HEK293 (cell line): Measurements from ENCODE around the gene AUP1.
A peak's percentile ranks its signal among the peaks of the same experiment; 100 is the strongest.

ENCODE experiments used
- CTCF ChIA-PET: fragments of 350-600 bp; formaldehyde crosslinking; extraction: SDS; loops from one replicate; lab custom pipeline; 2021; ENCODE audit warnings: antibody characterized with exemption; lab: Yijun Ruan, JAX
- POLR2A ChIA-PET: fragments of 300-600 bp; formaldehyde crosslinking; extraction: SDS; loops from one replicate; lab custom pipeline; 2020; ENCODE audit warnings: antibody characterized with exemption, inconsistent platforms; lab: Yijun Ruan, JAX
- H3K27ac ChIP-seq: fragments of 200-500 bp; sonication (Bioruptor generic); 2 replicates; pipeline ENCODE4 v1.5.1; 2014; ENCODE audit warnings: low read depth, low read length, control low read depth, inconsistent platforms; ENCODE audit errors: extremely low read depth
- H3K36me3 ChIP-seq, 2 experiments: fragments of 200-500 bp in 1 of 2; sonication (Bioruptor generic) in 1 of 2; 1 replicate in 1 of 2; 2 replicates in 1 of 2; pipeline ENCODE4 v1.5.1; 2014 to 2017; ENCODE audit warnings: inconsistent platforms in 2 of 2, low read length in 2 of 2; ENCODE audit not compliant: control insufficient read depth in 2 of 2, insufficient read depth in 1 of 2
- H3K4me1 ChIP-seq: fragments of 200-500 bp; sonication (Bioruptor generic); 2 replicates; pipeline ENCODE4 v1.5.1; 2014; ENCODE audit warnings: mild to moderate bottlenecking, low read length, inconsistent platforms; ENCODE audit not compliant: control insufficient read depth, insufficient read depth
- H3K4me3 ChIP-seq: 2 replicates; pipeline ENCODE4 v1.5.1; 2011; ENCODE audit warnings: low read depth, mild to moderate bottlenecking, control low read depth, low read length, moderate library complexity
- H3K9me3 ChIP-seq: fragments of 200-500 bp; sonication (Bioruptor generic); 2 replicates; pipeline ENCODE4 v1.5.1; 2014; ENCODE audit warnings: low read depth, low read length, inconsistent platforms; ENCODE audit not compliant: control insufficient read depth, insufficient read depth
- BCL11A ChIP-seq: fragments of 450-650 bp; formaldehyde crosslinking; IDR thresholded peaks from 2 replicates; pipeline ENCODE4 v1.5.1; 2016; ENCODE audit warnings: low read depth, missing biosample characterization, missing genetic modification characterization
- MYNN ChIP-seq: fragments of 450-650 bp; formaldehyde crosslinking; IDR thresholded peaks from 2 replicates; pipeline ENCODE4 v1.5.1; 2016; ENCODE audit warnings: missing biosample characterization, missing genetic modification characterization, borderline replicate concordance
- MZF1 ChIP-seq: fragments of 450-650 bp; formaldehyde crosslinking; IDR thresholded peaks from 2 replicates; pipeline ENCODE4 v1.5.1; 2017; ENCODE audit warnings: missing biosample characterization, missing genetic modification characterization, borderline replicate concordance
- OVOL3 ChIP-seq: fragments of 450-650 bp; formaldehyde crosslinking; IDR thresholded peaks from 2 replicates; pipeline ENCODE4 v1.5.1; 2016; ENCODE audit warnings: missing biosample characterization, missing genetic modification characterization
- PRDM10 ChIP-seq: fragments of 450-650 bp; formaldehyde crosslinking; IDR thresholded peaks from 2 replicates; pipeline ENCODE4 v1.5.1; 2016; ENCODE audit warnings: missing biosample characterization, missing genetic modification characterization
- SCRT2 ChIP-seq: fragments of 450-650 bp; formaldehyde crosslinking; IDR thresholded peaks from 2 replicates; pipeline ENCODE4 v1.5.1; 2016; ENCODE audit warnings: missing biosample characterization, missing genetic modification characterization
- TSHZ1 ChIP-seq: fragments of 450-650 bp; formaldehyde crosslinking; IDR thresholded peaks from 2 replicates; pipeline ENCODE4 v1.5.1; 2016; ENCODE audit warnings: missing biosample characterization, missing genetic modification characterization, borderline replicate concordance
- ZBTB11 ChIP-seq: fragments of 450-650 bp; formaldehyde crosslinking; conservative IDR thresholded peaks from 2 replicates; pipeline ENCODE4 v1.5.1; 2016; ENCODE audit warnings: low read depth, missing biosample characterization, missing genetic modification characterization
- ZBTB8A ChIP-seq: fragments of 450-650 bp; formaldehyde crosslinking; IDR thresholded peaks from 2 replicates; pipeline ENCODE4 v1.5.1; 2016; ENCODE audit warnings: missing biosample characterization, missing genetic modification characterization
- ZEB2 ChIP-seq: fragments of 450-650 bp; formaldehyde crosslinking; IDR thresholded peaks from 2 replicates; pipeline ENCODE4 v1.5.1; 2016; ENCODE audit warnings: missing biosample characterization, missing genetic modification characterization
- ZFP3 ChIP-seq: fragments of 450-650 bp; formaldehyde crosslinking; IDR thresholded peaks from 2 replicates; pipeline ENCODE4 v1.5.1; 2016; ENCODE audit warnings: low read depth, missing biosample characterization, missing genetic modification characterization
- ZFP69B ChIP-seq: fragments of 450-650 bp; formaldehyde crosslinking; IDR thresholded peaks from 2 replicates; pipeline ENCODE4 v1.5.1; 2016; ENCODE audit warnings: missing biosample characterization, missing genetic modification characterization
- ZNF114 ChIP-seq: fragments of 450-650 bp; formaldehyde crosslinking; IDR thresholded peaks from 2 replicates; pipeline ENCODE4 v1.5.0; 2017; ENCODE audit warnings: missing biosample characterization, missing genetic modification characterization
- ZNF16 ChIP-seq: fragments of 450-650 bp; formaldehyde crosslinking; IDR thresholded peaks from 2 replicates; pipeline ENCODE4 v1.5.1; 2016; ENCODE audit warnings: low read depth, missing biosample characterization, missing genetic modification characterization
- ZNF202 ChIP-seq: fragments of 450-650 bp; formaldehyde crosslinking; IDR thresholded peaks from 2 replicates; pipeline ENCODE4 v1.5.1; 2016; ENCODE audit warnings: missing biosample characterization, missing genetic modification characterization, borderline replicate concordance
- ZNF404 ChIP-seq: fragments of 450-650 bp; formaldehyde crosslinking; IDR thresholded peaks from 2 replicates; pipeline ENCODE4 v1.5.1; 2017; ENCODE audit warnings: missing biosample characterization, missing genetic modification characterization
- ZNF571 ChIP-seq: fragments of 450-650 bp; formaldehyde crosslinking; IDR thresholded peaks from 2 replicates; pipeline ENCODE4 v1.5.0; 2017; ENCODE audit warnings: missing biosample characterization, missing genetic modification characterization
- ZNF621 ChIP-seq: fragments of 450-650 bp; formaldehyde crosslinking; IDR thresholded peaks from 2 replicates; pipeline ENCODE4 v1.5.1; 2017; ENCODE audit warnings: missing biosample characterization, missing genetic modification characterization
- ZNF624 ChIP-seq: fragments of 450-650 bp; formaldehyde crosslinking; IDR thresholded peaks from 2 replicates; pipeline ENCODE4 v1.5.1; 2017; ENCODE audit warnings: missing biosample characterization, missing genetic modification characterization
- ZNF701 ChIP-seq: fragments of 450-650 bp; formaldehyde crosslinking; IDR thresholded peaks from 2 replicates; pipeline ENCODE4 v1.5.1; 2016; ENCODE audit warnings: missing biosample characterization, missing genetic modification characterization
- ZSCAN30 ChIP-seq: fragments of 450-650 bp; IDR thresholded peaks from 2 replicates; pipeline ENCODE4 v1.5.1; 2018; ENCODE audit warnings: missing biosample characterization, mild to moderate bottlenecking, missing genetic modification characterization, moderate library complexity
- ZSCAN5A ChIP-seq: fragments of 450-650 bp; formaldehyde crosslinking; IDR thresholded peaks from 2 replicates; pipeline ENCODE4 v1.5.1; 2016; ENCODE audit warnings: missing biosample characterization, missing genetic modification characterization

Gene AUP1

GRCh38 chr2:74529357-74530238, at the start of gene AUP1, which contains the start of gene HTRA2:
Gene AUP1 (minus strand): TSS chr2:74529706. CDS start chr2:74529629, 77 bp downstream.
Gene HTRA2 (plus strand): TSS chr2:74529933. CDS start chr2:74530007, 74 bp downstream.
- peaks cover 7 to 74% of the 10 kb centered on the region in 2 experiments; a peak in 1 of 3 replicates for H3K36me3 ChIP-seq
- ChIA-PET POLR2A (interaction anchor here (0.6 to 2.4 kb wide), 18 partner anchors 8 to 305 kb away, joined by 3 to 18 read pairs (median 6); partner anchors contain the start of genes CCDC142, MRPL53, PCGF1 and TLX2), CTCF (interaction anchor here (0.8 to 1.5 kb wide), 6 partner anchors 20 to 1015 kb away, joined by 3 to 11 read pairs (median 3); partner anchors contain the start of genes CCDC142 and TTC31)
- peak within 1 kb of the TSS; percentile 57 for H3K4me3 ChIP-seq
- H3K4me1 ChIP-seq = no peaks in the 10 kb centered on the region; the same call in 1 of the 2 replicates
- peak within 1 kb of the TSS; percentile 72 for H3K27ac ChIP-seq
- no peaks in the 10 kb centered on the region for H3K9me3 ChIP-seq
- no peak for TF ChIP-seq ZNF571 (tag by site-specific recombination)
- TF ChIP-seq ZNF16 (tag by site-specific recombination) = no peak
- TF ChIP-seq TSHZ1 (tag by site-specific recombination) = no peak
- no peak for TF ChIP-seq ZFP3 (tag by site-specific recombination)
- TF ChIP-seq OVOL3 (tag by site-specific recombination) = peak; percentile 77; the same call in 1 of the 2 replicates
- peak; percentile 38; the same call in 1 of the 2 replicates for TF ChIP-seq ZSCAN30 (tag by site-specific recombination)
- TF ChIP-seq MYNN = no peak
- no peak for TF ChIP-seq MZF1 (tag by site-specific recombination)
- TF ChIP-seq ZNF701 (tag by site-specific recombination) = no peak
- no peak for TF ChIP-seq ZSCAN5A
- TF ChIP-seq ZNF202 (tag by site-specific recombination) = no peak
- peak; percentile 86 for TF ChIP-seq PRDM10 (tag by site-specific recombination)
- peak; percentile 74 for TF ChIP-seq ZEB2
- peak; percentile 91 for TF ChIP-seq ZBTB8A (tag by site-specific recombination)
- TF ChIP-seq BCL11A (tag by site-specific recombination) = peak; percentile 42; the same call in 1 of the 2 replicates
- no peak for TF ChIP-seq ZFP69B (tag by site-specific recombination)
- no peak for TF ChIP-seq ZNF624 (tag by site-specific recombination)
- TF ChIP-seq ZNF621 (tag by site-specific recombination) = no peak
- TF ChIP-seq ZNF404 (tag by site-specific recombination) = no peak
- TF ChIP-seq ZNF114 (tag by site-specific recombination) = no peak
- TF ChIP-seq ZBTB11 (tag by site-specific recombination) = peak; percentile 96
- peak; percentile 77 for TF ChIP-seq SCRT2 (tag by site-specific recombination)
